DMS53 treated with DMSO at 0.1 percent for 48 hours (cell line): ENCODE results near the gene HK2.
"Not testable (repeated sequence)": the region's sequence is repeated elsewhere in the genome, so short reads cannot be mapped to it uniquely, and the experiment has no call there.

Source experiments
- DNase-seq: peaks from one replicate; lab custom pipeline; 2025; ENCODE audit not compliant: unreplicated experiment; lab: John Stamatoyannopoulos, UW

HK2 gene

GRCh38 chr2:74893332-74893731 is 59.4 kb downstream of the HK2 start:
- DNase-seq, result no peak

GRCh38 chr2:74894272-74894981 is 60.5 kb downstream of the HK2 start:
- DNase-seq, result no peak

GRCh38 chr2:74895001-74895400 is 61.1 kb downstream of the HK2 start:
- no peak for DNase-seq

GRCh38 chr2:74896232-74896631 is 62.3 kb downstream of the HK2 start:
- DNase-seq, result no peak

GRCh38 chr2:74900225-74900624 is 66.3 kb downstream of the HK2 start:
- not testable (repeated sequence) for DNase-seq

- no peak for DNase-seq
Observed at GRCh38 chr2:74902281-74902860, 68.4 kb downstream of the HK2 start.

GRCh38 chr2:74906395-74906794 is 72.5 kb downstream of the HK2 start:
- DNase-seq, result no peak

GRCh38 chr2:74907560-74907959 is 73.6 kb downstream of the HK2 start:
- DNase-seq, result not testable (repeated sequence)

GRCh38 chr2:74908748-74909444 is 75.0 kb downstream of the HK2 start:
- DNase-seq, result no peak

- DNase-seq, result no peak
Observed at GRCh38 chr2:74910245-74910644, 76.3 kb downstream of the HK2 start.

- DNase-seq, result no peak
Observed at GRCh38 chr2:74911061-74911460, 77.1 kb downstream of the HK2 start.

- no peak for DNase-seq
Observed at GRCh38 chr2:74915743-74916142, 81.8 kb downstream of the HK2 start.

- no peak for DNase-seq
Observed at GRCh38 chr2:74916394-74916793, 82.5 kb downstream of the HK2 start.

- no peak for DNase-seq
Observed at GRCh38 chr2:74917702-74918619, 84.0 kb downstream of the HK2 start.

- DNase-seq, result peak; percentile 43
Observed at GRCh38 chr2:74919827-74920226, 85.9 kb downstream of the HK2 start.

GRCh38 chr2:74921236-74921736 is 87.4 kb downstream of the HK2 start:
- DNase-seq, result no peak

GRCh38 chr2:74922592-74923227 is 88.8 kb downstream of the HK2 start:
- DNase-seq, result no peak

- no peak for DNase-seq
Observed at GRCh38 chr2:74924463-74925265, 90.7 kb downstream of the HK2 start.

GRCh38 chr2:74925361-74925786 is 91.4 kb downstream of the HK2 start:
- no peak for DNase-seq

- DNase-seq, result no peak
Observed at GRCh38 chr2:74927621-74928020, 93.7 kb downstream of the HK2 start.
